Medulla oblongata (tissue), 1 donor: ENCODE results near the gene ARFGAP1.
"Not testable (repeated sequence)": the region's sequence is repeated elsewhere in the genome, so short reads cannot be mapped to it uniquely, and the experiment has no call there.

Experiments used
- DNase-seq: peaks from one replicate; pipeline ENCODE4 v3.0.0-alpha.2; 2015; ENCODE audit errors: extremely low spot score

Gene ARFGAP1

GRCh38 chr20:63290677-63291472 is 18.3 kb downstream of the ARFGAP1 start:
- no peak for DNase-seq

GRCh38 chr20:63291811-63292210 is 19.2 kb downstream of the ARFGAP1 start:
- DNase-seq = no peak

GRCh38 chr20:63292292-63292701 is 19.7 kb downstream of the ARFGAP1 start:
- no peak for DNase-seq

- no peak for DNase-seq
Observed at GRCh38 chr20:63292904-63293303, 20.3 kb downstream of the ARFGAP1 start, which contains the start of gene COL20A1. COL20A1 (plus strand) TSS chr20:63293186; CDS start chr20:63295108, 1,922 bp downstream.

GRCh38 chr20:63293456-63293855 is 20.8 kb downstream of the ARFGAP1 start:
- DNase-seq = no peak

GRCh38 chr20:63293871-63294535 is 21.4 kb downstream of the ARFGAP1 start:
- DNase-seq = no peak

GRCh38 chr20:63294536-63294900 is 21.9 kb downstream of the ARFGAP1 start:
- DNase-seq = no peak

- no peak for DNase-seq
Observed at GRCh38 chr20:63295018-63295417, 22.4 kb downstream of the ARFGAP1 start.

- DNase-seq = no peak
Observed at GRCh38 chr20:63295422-63295821, 22.8 kb downstream of the ARFGAP1 start.

GRCh38 chr20:63295846-63296245 is 23.2 kb downstream of the ARFGAP1 start:
- no peak for DNase-seq

- no peak for DNase-seq
Observed at GRCh38 chr20:63296531-63297299, 24.1 kb downstream of the ARFGAP1 start.

- DNase-seq = no peak
Observed at GRCh38 chr20:63297371-63297781, 24.8 kb downstream of the ARFGAP1 start.

- no peak for DNase-seq
Observed at GRCh38 chr20:63297796-63298572, 25.4 kb downstream of the ARFGAP1 start.

- DNase-seq = no peak
Observed at GRCh38 chr20:63298731-63299312, 26.2 kb downstream of the ARFGAP1 start.

- DNase-seq = no peak
Observed at GRCh38 chr20:63301671-63302070, 29.1 kb downstream of the ARFGAP1 start.

- no peak for DNase-seq
Observed at GRCh38 chr20:63303095-63303666, 30.6 kb downstream of the ARFGAP1 start.

- no peak for DNase-seq
Observed at GRCh38 chr20:63305393-63305792, 32.8 kb downstream of the ARFGAP1 start.

GRCh38 chr20:63305933-63306672 is 33.5 kb downstream of the ARFGAP1 start:
- not testable (repeated sequence) for DNase-seq

GRCh38 chr20:63306673-63307537 is 34.3 kb downstream of the ARFGAP1 start:
- DNase-seq = no peak
